PC-9 (cell line): ENCODE measurements around the gene C12orf50. TPM values are rescaled to one million over a fixed set of nuclear protein-coding genes. Genes with fewer than 3 reads are reported as not detected.

Experiments used
- BruUV-seq: library from RNA; stranded (reverse); fragments of 400-500 nt; replicated peaks from 2 replicates; lab custom pipeline; 2021; lab: Mats Ljungman, UMichigan
- CTCF ChIA-PET: fragments of 300-600 bp; sonication (Branson Sonifier 250); formaldehyde crosslinking; loops from one replicate; lab custom pipeline; 2022; ENCODE audit warnings: antibody characterized with exemption; lab: Charles Lee
- POLR2A ChIA-PET: fragments of 300-600 bp; sonication (Branson Sonifier 250); formaldehyde crosslinking; loops from one replicate; lab custom pipeline; 2022; ENCODE audit warnings: antibody characterized with exemption; ENCODE audit not compliant: unreplicated experiment; lab: Charles Lee
- DNase-seq, 2 experiments: peaks; one replicate each; pipeline versions ENCODE4 v3.0.0 to v3.0.0-alpha.2; 2015 to 2022; ENCODE audit warnings: mixed read lengths in 1 of 2
- H2AFZ ChIP-seq: fragments of 200-600 bp; sonication (generic); 2 replicates; pipeline ENCODE4 v1.8.1; 2017; ENCODE audit warnings: antibody characterized with exemption
- H3F3A ChIP-seq: fragments of 200-600 bp; sonication (generic); 2 replicates; pipeline ENCODE4 v1.8.1; 2017; ENCODE audit warnings: antibody characterized with exemption, mild to moderate bottlenecking, low read depth; ENCODE audit not compliant: insufficient read depth
- H3K27ac ChIP-seq: fragments of 200-600 bp; sonication (generic); 2 replicates; pipeline ENCODE4 v1.6.1; 2016; ENCODE audit warnings: mixed run types
- H3K27me3 ChIP-seq: fragments of 200-600 bp; sonication (generic); 2 replicates; pipeline ENCODE4 v1.6.1; 2016; ENCODE audit warnings: low read depth, mixed run types; ENCODE audit not compliant: insufficient read depth
- H3K36me3 ChIP-seq: fragments of 200-600 bp; sonication (generic); 2 replicates; pipeline ENCODE4 v1.6.1; 2016; ENCODE audit warnings: low read depth, mixed run types
- H3K4me1 ChIP-seq: fragments of 200-600 bp; sonication (generic); replicated peaks from 2 replicates; pipeline ENCODE4 v1.6.1; 2016; ENCODE audit warnings: mixed run types; ENCODE audit not compliant: insufficient read depth
- H3K4me2 ChIP-seq: fragments of 200-600 bp; sonication (generic); 2 replicates; pipeline ENCODE4 v1.6.1; 2017; ENCODE audit warnings: mixed run types
- H3K4me3 ChIP-seq: fragments of 200-600 bp; sonication (generic); 2 replicates; pipeline ENCODE4 v1.6.1; 2016; ENCODE audit warnings: mixed run types
- H3K79me2 ChIP-seq: fragments of 200-600 bp; sonication (generic); 2 replicates; pipeline ENCODE4 v1.6.1; 2017; ENCODE audit warnings: low read depth, mixed run types
- H3K9me2 ChIP-seq: fragments of 200-600 bp; sonication (generic); 2 replicates; pipeline ENCODE4 v1.8.1; 2017; ENCODE audit warnings: mild to moderate bottlenecking; ENCODE audit not compliant: insufficient read depth
- H3K9me3 ChIP-seq: fragments of 200-600 bp; sonication (generic); 2 replicates; pipeline ENCODE4 v1.8.1; 2016; ENCODE audit warnings: low read depth; ENCODE audit not compliant: insufficient read depth
- H4K20me1 ChIP-seq: fragments of 200-600 bp; sonication (generic); 2 replicates; pipeline ENCODE4 v1.8.1; 2017; ENCODE audit not compliant: insufficient read depth
- EZH2 ChIP-seq: fragments of 200-600 bp; sonication (generic); IDR thresholded peaks from 2 replicates; pipeline ENCODE4 v1.8.0; 2017; ENCODE audit warnings: antibody characterized with exemption, low read depth
- intact Hi-C: fragments of 100-400 bp; cut with micrococcal nuclease; formaldehyde crosslinking; loops from one replicate; pipeline ENCODE4 v1.10.0; 2022; ENCODE audit not compliant: unreplicated experiment
- total RNA-seq: library from RNA; stranded (reverse); gene quantifications from 2 replicates; pipeline ENCODE4 v1.2.3, GENCODE V29; 2021
- TF ChIP-seq, protein P1 (sequence below): fragments of 200-600 bp; sonication (generic); conservative IDR thresholded peaks from 2 replicates; pipeline ENCODE4 v1.6.1; 2017; ENCODE audit warnings: mixed run types, antibody characterized with exemption, mild to moderate bottlenecking, moderate library complexity

C12orf50 gene
- total RNA-seq, 1 experiment from 2014 or later = not detected

DNA sequence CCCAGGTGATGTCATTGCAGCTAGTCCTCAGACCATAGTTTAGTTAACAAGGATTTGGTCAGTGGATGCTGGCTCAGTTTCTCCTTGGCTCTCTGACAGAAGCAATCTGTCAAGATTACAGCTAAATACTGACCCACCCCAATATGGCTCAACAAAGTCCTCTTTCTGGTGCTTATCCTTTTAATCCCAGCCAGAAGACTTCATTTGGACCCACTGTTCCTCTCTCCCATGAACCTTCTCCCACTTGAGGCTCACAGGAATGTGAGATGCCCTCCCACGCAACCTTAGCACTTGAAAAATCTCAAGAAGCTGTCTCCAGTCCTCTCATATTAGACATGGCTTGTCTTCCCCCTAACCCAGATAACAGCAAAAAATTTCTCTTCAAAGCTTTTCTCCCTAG, 47.7 kb downstream of the C12orf50 start:
- no peak overlapping the region for H2AFZ ChIP-seq
- H3K79me2 ChIP-seq = no peaks in the 10 kb centered on the region
- ChIA-PET CTCF (interaction anchor here (0.6 kb wide), 2 partner anchors 25 to 552 kb away, joined by 3 to 7 read pairs; no protein-coding TSS in a partner anchor), POLR2A (no interaction called here)
- H3K4me3 ChIP-seq = no peak overlapping the region
- H3K27me3 ChIP-seq = no peaks in the 10 kb centered on the region
- BruUV-seq = no TSS peak
- no peaks in the 10 kb centered on the region for H3K9me2 ChIP-seq
- no peaks in the 10 kb centered on the region for H3K9me3 ChIP-seq
- no peaks in the 10 kb centered on the region for H3K4me1 ChIP-seq
- H3F3A ChIP-seq = no peaks in the 10 kb centered on the region
- no peak overlapping the region for H3K27ac ChIP-seq
- intact Hi-C loops = no loop called here
- TF ChIP-seq, protein P1, sequence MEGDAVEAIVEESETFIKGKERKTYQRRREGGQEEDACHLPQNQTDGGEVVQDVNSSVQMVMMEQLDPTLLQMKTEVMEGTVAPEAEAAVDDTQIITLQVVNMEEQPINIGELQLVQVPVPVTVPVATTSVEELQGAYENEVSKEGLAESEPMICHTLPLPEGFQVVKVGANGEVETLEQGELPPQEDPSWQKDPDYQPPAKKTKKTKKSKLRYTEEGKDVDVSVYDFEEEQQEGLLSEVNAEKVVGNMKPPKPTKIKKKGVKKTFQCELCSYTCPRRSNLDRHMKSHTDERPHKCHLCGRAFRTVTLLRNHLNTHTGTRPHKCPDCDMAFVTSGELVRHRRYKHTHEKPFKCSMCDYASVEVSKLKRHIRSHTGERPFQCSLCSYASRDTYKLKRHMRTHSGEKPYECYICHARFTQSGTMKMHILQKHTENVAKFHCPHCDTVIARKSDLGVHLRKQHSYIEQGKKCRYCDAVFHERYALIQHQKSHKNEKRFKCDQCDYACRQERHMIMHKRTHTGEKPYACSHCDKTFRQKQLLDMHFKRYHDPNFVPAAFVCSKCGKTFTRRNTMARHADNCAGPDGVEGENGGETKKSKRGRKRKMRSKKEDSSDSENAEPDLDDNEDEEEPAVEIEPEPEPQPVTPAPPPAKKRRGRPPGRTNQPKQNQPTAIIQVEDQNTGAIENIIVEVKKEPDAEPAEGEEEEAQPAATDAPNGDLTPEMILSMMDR = no peak
- no peaks in the 10 kb centered on the region for H3K36me3 ChIP-seq
- H3K4me2 ChIP-seq = no peak overlapping the region
- no peaks in the 10 kb centered on the region for H4K20me1 ChIP-seq
- DNase-seq = no peak

DNA sequence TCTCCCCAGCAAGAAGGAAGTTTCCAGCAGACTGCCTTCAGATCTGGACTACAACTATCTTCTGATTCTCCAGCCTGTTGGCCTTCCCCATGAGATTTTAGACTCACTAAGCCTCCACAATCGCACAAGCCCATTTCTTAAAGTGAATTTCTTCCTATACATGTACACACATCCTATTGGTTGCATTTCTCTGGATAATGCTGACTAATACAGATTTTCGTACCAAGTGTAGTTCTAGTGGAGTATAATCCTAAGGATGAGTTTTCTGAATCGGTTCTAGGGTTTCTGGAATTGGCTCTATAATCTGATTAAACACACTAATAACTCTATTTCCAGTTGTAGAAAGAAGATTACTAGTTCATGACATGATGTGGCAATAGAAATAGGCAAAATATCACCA, 53.3 kb downstream of the C12orf50 start:
- POLR2A ChIA-PET = no interaction called here
- BruUV-seq = no TSS peak
- TF ChIP-seq, protein P1 = no peak
- TF ChIP-seq EZH2 = no peak

DNA sequence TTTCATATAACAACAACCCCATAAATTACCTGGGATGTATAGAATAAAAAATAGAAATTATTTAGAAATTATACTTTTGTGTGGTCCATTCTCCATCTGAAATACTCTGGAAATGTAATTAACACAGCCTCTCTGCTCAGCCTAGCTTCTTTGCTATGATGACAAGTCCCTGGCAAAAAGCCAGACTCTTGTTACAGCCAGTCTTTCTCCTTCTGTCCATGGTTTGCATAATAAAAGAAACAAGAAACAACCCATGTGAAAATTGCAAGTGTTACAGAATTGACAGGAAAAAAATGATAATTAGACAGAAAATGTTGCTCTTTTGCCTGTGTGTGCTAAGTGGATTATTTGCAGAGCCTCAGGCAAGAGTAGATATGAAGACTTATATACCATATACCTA, 61.3 kb downstream of the C12orf50 start:
- no peaks in the 10 kb centered on the region for H3K4me1 ChIP-seq
- no peaks in the 10 kb centered on the region for H3F3A ChIP-seq
- intact Hi-C loops = no loop called here
- TF ChIP-seq, protein P1 = no peak
- TF ChIP-seq EZH2 = no peak
- no peak overlapping the region for H3K27ac ChIP-seq
- H3K4me2 ChIP-seq = no peak overlapping the region
- no TSS peak for BruUV-seq
- no peaks in the 10 kb centered on the region for H3K9me2 ChIP-seq
- H3K27me3 ChIP-seq = no peaks in the 10 kb centered on the region
- DNase-seq = no peak
- H2AFZ ChIP-seq = no peak overlapping the region
- ChIA-PET CTCF (no interaction called here), POLR2A (interaction anchor here (0.5 kb wide), 1 partner anchor 18 kb away, joined by 4 read pairs; no protein-coding TSS in a partner anchor)
- H3K4me3 ChIP-seq = no peak overlapping the region
- H3K9me3 ChIP-seq = no peaks in the 10 kb centered on the region
- no peaks in the 10 kb centered on the region for H4K20me1 ChIP-seq
- H3K36me3 ChIP-seq = no peaks in the 10 kb centered on the region
- no peaks in the 10 kb centered on the region for H3K79me2 ChIP-seq

More for the DNA sequence above, 53.3 kb downstream of the C12orf50 start:
- Histone ChIP-seq H3K4me1 (no peaks in the 10 kb centered on the region), H3K79me2 (no peaks in the 10 kb centered on the region), H3F3A (no peaks in the 10 kb centered on the region), H3K27ac (no peak overlapping the region), H3K36me3 (no peaks in the 10 kb centered on the region), H3K27me3 (no peaks in the 10 kb centered on the region), H3K9me2 (no peaks in the 10 kb centered on the region), H4K20me1 (no peaks in the 10 kb centered on the region), H2AFZ (no peak overlapping the region), H3K4me3 (no peak overlapping the region), H3K9me3 (0 out of 2 replicates have a peak, but pooled peaks cover 3% of the 10 kb centered on the region), H3K4me2 (no peak overlapping the region)
- DNase-seq = no peak
- intact Hi-C loops = no loop called here
- CTCF ChIA-PET = no interaction called here
